GM21528 (cell line): Measurements from ENCODE around the gene PRKN.

Experiments
- ATAC-seq: cut with Tn5 transposase; IDR thresholded peaks from one replicate; pipeline ENCODE4 v1.9.1; 2021; ENCODE audit warnings: mild to moderate bottlenecking, moderate library complexity; ENCODE audit not compliant: unreplicated experiment, low FRiP score

PRKN gene

DNA sequence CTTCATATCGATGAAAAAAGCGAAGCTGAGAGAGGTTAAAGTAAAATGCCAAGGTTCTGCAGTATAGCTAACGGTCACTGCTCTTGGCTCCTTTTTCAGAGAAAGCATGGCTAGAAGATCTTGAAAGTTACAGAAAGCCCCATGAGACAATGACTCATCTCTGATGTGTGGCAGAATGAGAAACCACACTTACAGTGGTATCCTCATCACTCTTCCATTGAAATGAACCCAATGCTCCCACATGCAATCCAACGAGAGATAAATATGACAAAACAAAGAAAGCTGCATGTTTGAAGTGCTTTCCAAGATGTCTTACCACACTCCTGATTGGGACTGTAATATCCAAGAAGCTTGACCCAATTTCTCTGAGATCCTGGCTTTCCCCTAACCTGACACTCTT lies 694.9 kb downstream of the PRKN start:
- no peak for ATAC-seq

DNA sequence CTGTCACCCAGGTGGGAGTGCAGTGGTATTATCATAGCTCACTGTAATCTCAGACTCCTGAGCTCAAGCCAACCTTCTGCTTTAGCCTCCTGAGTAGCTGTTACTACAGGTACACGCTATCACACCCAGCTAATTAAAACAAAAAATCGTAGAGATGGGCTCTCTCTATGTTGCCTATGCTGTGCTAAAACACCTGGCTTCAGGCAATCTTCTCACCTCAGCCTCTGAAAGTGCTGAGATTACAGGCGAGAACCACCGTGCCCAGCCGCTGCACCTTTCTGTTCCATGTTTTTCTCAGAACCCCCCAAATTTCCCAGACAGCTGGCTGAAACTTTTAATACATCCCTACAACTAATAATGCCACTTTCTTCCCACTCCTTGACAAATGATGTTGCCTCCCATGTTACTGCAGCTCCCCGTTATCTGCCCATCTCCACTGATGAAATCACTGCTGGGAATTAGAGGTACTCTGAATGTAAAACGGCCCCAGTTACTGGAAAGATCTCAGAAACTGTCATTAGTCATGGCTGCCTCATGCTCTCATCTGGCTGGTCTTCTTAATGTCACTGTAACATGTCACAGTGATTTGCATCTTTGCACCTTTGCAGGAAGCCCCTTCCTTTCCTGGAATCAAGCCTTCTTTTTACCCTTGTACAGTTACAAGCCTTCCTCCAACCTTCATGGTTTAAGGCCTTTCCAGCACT lies 697.5 kb downstream of the PRKN start:
- no peak for ATAC-seq

DNA sequence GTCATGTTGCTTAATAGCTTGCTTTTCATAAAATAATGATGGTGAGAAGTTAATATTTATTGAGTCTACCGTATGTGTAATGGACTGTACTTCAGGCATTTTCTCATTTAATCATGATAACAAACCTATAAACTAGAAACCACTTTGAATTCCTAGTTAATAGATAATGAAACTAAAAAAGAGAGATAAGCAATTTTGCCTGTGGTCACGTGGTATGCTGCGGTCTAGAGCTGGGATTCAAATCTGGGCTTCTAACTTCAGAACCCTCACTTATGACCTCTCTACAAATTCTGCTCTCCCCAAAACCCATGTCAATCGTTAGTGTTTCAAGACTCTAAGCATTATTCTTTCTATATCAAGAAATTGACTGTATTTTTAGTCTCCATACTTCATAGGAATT lies 700.7 kb downstream of the PRKN start:
- no peak for ATAC-seq

DNA sequence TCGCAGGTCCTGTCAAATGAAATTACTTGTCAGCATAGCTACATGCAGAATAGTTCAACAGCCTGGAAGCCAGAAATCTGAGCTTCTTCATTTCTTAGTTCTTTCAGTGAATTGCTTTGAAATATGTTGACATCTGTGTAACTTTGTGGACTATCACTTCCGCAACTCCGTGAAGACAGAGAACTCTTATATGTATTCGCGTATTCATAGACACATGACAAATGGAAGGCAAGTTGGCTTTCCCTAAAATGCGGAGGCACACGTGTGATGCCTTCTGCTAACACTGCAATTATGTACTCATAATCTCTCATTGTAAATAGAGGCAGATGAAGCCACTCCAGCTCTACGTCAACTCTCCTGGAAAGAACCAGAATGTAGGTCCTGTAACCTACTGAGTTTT lies 701.5 kb downstream of the PRKN start:
- no peak for ATAC-seq

DNA sequence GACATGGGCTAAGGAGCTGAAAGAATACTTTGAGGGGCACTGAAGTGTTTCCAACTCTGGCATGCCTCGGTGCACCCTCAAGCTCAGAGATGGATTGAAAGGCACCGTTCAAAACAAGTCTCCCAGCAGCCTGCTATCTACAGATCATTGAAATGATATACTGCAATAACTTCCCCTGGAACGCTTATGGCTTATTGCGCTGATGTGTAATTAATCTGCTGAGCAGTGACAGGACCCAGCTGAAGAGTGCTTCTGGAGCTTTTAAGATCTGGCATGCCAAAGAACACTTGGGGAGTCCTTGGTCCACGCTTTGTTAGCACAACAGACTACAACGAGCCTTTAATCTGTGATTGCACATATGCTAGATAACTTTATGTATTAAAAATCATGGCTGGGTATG lies 708.2 kb downstream of the PRKN start:
- ATAC-seq, result no peak

DNA sequence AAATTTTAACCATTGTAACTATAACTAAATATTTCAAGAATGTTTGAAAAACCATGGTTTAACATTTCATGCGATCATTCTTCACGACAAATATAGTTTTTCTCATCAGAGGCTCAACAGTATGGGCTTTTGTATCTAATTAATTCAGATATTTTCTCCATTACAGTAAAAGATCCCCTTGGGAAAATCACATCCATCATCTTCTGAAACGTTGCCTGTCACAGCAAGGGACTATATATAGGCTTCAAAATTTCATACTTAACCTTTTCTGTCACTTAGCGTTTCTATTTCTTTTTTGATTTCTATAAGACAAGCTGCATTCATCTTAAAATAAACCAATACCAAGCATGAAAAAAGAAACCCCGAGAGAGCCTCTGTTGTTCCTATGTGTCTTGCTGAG lies 710.0 kb downstream of the PRKN start:
- ATAC-seq, result no peak

DNA sequence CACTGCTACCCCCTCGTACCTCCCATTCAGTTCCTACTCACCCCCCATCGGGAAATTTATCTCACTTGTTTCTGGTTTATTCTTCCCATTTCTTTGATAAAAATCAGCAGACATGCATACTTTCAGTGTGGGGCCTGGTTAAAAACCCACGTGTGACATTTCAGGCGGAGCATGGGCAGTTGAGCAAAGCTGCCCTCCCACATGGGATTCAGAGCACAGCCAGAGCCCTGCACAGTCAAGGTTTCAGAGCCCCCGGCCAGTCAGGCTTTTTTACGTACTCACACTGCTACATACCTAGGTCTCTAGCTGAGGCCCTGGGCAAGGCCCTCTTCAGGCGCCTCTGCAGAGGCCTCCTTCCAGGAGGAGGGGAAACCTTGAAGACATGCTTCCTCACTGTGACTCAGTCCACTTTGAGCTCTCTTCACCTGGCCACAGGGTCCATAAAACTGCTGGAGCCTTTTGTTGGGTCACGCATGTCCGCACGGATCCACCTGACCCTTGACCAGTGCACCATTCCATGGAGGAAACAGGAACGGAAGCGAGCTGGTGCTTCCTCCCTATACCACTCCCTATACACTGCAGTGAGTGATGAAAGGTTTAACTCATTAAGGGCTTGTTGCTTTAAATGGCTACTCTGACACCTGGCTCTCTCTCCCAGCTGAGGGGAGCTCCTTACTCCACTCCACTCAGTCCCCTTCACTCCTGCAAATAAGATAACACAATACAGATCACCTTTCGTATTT lies 713.3 kb downstream of the PRKN start:
- ATAC-seq, result no peak

DNA sequence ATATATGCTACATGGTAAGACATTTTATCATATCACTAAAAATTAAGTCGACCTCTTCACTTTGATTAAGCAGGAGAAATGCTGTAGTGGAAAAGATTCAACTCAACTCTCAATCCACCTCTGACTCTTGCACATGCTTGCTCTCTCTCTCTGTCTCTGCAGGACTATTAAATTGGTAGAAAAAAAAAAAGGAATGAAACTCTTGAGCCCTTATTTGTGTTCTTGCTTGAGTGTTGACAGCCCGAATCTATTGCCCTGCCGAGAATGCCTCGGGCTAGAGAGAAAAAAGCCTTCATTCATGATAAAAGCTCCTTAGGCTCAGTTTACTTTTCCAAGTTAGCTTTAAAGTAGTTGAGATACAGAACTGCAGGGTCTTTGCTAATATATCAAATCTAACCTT lies 722.2 kb downstream of the PRKN start:
- ATAC-seq, result no peak

DNA sequence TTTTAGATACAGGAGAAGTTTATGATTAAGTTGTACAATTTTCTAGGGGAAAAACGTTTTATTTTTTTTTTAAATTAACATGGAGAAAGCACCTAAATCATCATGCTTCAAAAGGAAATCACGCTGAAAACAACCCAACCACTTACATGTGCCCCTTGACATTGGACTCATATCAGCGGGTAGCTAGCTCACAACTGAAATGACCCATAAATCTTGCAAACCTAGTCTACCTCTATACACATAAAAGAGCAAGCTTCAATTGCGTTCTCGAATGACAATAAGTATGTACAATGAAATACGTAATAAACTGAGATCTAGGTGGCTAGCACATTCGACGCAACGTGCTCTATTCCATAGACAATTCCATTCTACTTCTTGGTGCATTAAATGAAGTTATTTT lies 730.8 kb downstream of the PRKN start:
- no peak for ATAC-seq

DNA sequence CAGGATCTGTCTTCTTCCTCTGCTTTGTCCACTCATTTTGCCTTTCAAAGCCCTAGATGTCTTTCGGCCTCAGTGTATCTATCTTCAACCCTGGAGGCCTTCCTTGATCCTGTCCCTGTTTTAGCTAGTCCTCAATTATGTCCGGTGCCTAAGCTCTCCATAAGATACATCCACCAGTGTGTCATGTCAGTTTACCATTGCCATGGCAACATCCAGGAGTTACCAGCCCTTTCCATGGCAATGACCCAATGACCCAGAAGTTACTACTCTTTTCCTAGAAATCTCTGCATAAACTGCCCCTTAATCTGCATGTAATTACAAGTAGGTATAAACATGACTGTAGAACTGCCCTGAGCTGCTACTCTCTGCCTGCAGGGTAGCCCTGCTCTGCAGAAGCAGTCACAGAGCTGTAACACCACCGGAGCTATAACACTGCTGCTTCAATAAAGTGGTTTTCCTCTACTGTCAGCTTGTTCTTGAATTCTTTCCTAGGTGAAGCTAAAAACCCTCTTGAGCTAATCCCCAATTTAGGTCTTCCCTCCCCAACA lies 741.6 kb downstream of the PRKN start:
- no peak for ATAC-seq

DNA sequence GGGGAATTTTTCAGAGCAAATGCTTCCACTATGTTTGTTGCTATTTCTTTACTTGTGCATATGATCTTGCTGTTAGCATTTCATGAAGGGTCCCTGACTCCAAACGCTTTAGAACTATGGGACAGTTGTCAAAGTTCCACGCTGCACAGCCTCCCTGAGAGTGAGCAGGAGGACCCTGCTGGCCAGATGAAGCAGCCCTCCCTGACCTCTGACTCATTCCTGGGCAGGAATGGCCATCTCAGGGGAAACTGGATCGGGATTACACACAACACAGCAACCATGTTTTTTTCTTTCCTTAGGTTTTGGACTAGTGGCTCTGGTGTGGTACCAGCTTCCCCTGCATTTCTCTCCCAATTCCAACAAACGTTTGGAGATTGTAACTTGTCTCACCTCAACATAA lies 742.9 kb downstream of the PRKN start:
- no peak for ATAC-seq

DNA sequence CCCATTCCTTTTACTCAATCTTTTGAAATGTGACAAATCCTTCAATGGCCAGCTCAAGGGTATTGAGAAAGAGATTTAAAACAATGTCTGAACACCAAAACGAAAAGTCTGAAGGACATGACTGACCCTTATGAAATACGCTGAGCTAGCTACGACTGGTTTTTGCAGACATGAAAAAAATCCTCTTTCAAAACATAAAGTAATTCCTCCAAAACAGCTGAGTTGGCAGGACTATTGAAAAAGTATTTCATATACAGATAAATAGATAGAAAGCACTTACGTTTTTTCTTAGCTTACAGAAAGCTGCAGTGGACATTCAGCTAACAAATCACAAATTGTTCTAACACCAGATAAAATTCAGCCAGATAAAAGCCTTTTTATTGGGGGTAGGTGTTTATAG lies 751.0 kb downstream of the PRKN start:
- ATAC-seq, result no peak

DNA sequence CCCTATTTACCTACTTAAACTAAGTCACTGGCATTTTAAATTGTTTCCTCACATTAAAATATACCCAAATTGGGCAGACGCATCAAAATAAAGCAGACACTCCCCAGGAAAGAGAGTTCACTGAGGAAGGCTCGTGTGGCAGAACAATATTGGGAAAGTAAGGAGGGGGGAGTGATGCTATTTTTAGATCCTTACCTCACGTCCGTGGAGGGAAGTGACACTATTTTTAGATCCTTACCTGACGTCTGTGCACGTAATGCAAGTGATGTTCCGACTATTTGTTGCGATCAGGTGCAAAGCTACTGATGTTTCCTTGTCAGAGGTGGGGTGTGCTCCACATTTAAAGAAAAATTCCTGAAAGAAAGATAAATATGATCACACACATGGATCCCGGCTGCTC lies 754.5 kb downstream of the PRKN start:
- ATAC-seq, result no peak

DNA sequence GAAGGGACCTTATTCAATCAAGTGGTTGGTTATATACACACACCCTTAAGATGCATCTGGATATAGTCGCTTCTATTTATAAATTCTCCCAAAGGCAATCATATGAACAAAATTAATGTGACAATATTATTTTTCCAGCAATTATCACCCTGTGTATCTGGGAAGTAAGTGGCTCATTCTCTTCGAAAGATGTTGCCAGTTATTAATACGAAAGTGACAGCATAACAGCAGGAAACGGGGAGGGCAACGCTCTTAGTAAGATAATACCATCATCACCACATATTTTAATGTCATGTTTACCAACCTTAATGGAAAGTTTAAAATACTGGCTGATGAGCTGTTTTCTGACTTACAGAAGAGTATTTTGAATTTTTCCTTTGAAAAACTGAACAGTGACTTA lies 756.5 kb downstream of the PRKN start:
- no peak for ATAC-seq

DNA sequence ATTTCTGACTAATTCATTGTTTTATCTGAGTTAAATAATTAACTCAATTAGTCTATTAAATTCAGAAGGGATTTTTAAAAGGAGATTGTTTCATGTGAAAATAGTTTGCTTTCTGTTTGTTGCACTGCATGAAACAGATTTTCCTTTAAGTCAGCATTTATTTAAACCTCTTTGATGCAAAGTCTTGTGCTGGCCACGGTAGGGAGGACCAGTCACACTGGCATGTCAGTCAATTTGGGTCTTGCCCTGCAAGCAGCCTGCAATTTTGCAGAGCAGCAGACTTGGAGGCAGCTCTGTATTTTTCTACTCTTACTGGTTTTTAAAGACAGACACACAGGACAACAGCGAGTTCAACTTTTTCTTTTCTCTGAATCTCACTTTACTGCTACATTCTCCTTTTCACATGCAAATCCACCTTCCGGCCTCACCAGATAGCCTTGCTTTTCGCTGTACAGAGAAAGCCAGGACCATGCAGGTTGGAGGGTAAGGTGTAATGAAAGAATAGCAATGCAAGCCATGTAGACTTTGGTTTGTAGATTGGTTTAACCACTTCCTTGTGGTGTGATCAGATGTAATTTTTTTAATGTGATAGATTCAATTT lies 763.8 kb downstream of the PRKN start:
- ATAC-seq, result no peak

DNA sequence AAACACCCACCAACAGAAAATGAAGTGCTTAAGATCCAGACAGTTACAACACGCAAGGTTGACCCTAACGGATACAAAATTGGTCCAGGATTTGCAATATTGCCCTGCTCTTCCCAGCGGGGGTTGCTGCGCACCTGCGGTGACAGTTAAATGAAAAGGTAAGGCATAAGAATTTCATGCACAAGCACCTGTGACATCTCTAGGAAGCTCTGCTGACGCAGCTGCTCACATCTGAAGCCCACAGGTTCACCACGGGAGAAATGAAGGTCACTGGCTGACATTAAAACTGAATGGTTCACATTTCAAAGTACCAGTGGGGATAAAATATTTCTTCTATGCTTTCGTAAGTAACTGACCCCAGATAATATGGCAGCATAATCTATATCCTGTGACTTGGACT lies 764.4 kb downstream of the PRKN start:
- no peak for ATAC-seq

DNA sequence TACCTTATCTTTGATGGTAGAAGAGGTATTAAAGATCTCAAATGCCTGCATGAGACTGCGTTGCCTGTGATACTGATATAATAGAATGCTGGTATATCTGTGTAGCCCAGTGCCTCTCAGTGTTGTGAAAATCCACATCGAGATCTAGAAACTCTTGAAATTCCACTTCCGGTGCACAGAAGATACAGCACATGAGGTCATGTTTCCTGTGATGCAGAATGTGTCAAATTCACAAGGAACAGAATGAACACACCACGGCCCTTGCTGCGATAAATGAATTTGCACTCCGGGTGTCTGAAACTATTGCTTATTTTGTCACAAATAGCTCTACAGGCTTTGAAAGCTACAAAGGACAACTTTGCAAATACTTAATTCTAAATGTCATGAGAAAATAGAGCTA lies 765.8 kb downstream of the PRKN start:
- no peak for ATAC-seq

DNA sequence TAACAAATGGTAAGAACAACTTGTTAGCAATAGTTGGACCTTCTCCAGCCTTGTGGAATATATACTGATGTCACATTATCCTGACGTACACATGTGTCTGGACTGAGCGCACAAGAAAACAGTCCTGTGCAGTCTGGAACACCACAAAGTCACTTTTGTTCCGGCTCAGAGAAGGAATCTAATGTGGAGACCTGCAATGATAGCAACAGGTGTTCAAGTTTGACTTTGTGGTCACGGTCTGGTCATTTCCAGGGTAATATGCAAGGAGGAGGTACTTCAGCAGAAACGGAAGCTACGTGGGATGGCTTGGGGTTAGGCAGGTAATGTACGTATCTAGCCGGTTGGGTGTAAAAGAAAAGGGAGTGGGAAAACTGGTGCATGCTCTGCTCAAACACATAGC lies 766.5 kb downstream of the PRKN start:
- no peak for ATAC-seq

DNA sequence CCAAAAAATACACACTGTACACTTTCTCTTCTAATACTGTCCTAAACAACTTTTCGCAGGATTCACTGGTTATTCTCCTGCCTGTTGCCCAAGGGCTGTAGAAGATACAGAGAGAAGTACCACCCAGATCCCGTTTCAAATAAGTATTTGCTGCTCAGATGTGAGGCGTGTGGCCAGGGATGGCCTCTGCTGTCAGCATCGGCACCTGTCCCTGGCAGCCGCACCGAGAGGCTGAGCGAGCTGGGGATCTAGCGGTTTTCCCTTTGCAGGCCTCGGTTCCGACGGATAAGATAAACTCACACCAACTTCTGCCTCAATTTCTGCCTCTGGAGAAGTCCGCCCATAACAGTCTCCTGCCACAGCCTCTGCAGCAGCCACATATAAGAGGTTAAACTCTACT lies 768.5 kb downstream of the PRKN start:
- no peak for ATAC-seq

DNA sequence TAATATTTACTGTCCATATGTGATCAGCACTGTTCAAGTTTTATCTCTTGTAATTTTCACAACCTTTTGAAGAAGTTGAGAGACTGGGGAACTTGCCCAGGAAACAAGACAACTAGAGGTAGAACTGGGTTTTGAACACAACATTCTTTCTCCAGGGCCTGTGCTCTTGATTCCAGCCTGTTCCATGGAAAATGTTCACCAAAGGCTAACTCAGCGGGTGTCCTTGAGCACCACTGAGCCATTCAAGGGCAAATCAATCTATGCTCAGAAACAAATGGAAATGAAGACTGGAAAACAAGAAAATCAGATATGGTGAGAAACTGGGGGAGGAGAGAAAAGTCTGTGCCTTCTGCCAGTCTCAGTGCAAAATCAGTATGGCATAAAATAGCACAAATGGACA lies 771.5 kb downstream of the PRKN start:
- ATAC-seq, result no peak

DNA sequence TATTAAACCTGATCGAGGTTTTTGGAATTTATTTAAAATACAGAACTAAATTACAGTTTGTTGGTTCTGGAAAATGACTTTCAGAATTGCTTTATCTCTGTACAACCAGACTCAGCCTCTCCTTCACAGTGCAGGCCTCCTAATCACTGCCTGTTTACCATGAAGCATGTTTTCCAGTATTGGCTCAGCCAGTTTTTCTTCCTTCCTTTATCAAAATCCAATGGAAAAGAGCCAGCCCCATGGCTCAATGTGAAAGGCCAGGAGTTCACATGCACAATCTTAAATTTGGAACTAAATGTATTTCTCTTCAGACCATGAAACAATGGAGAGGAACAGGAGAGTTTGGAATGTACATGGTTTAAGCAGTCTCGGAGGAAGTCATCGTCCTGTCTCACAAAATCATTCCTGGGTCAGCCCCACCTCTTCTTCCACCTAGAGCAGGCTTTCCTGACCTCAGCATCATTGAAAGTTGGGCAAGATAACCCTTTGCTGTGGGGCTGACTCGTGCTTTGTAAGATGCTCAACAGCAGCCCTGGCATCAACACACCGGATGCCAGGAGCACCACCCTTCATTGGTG lies 772.8 kb downstream of the PRKN start:
- ATAC-seq, result no peak
